GM12801 (cell line): ENCODE measurements around the gene ZNF382.

Experiments used
- TF ChIP-seq, protein P1 (sequence below): IDR thresholded peaks from one replicate; pipeline ENCODE4 v1.5.1; 2011; ENCODE audit warnings: control low read depth; ENCODE audit not compliant: insufficient read length; ENCODE audit errors: extremely low read depth

The ZNF382 gene

GRCh38 chr19:36646746-36647145, 41.6 kb downstream of the ZNF382 start:
- TF ChIP-seq, protein P1, sequence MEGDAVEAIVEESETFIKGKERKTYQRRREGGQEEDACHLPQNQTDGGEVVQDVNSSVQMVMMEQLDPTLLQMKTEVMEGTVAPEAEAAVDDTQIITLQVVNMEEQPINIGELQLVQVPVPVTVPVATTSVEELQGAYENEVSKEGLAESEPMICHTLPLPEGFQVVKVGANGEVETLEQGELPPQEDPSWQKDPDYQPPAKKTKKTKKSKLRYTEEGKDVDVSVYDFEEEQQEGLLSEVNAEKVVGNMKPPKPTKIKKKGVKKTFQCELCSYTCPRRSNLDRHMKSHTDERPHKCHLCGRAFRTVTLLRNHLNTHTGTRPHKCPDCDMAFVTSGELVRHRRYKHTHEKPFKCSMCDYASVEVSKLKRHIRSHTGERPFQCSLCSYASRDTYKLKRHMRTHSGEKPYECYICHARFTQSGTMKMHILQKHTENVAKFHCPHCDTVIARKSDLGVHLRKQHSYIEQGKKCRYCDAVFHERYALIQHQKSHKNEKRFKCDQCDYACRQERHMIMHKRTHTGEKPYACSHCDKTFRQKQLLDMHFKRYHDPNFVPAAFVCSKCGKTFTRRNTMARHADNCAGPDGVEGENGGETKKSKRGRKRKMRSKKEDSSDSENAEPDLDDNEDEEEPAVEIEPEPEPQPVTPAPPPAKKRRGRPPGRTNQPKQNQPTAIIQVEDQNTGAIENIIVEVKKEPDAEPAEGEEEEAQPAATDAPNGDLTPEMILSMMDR, result no peak

GRCh38 chr19:36652958-36653357, 47.8 kb downstream of the ZNF382 start:
- TF ChIP-seq, protein P1, result no peak

GRCh38 chr19:36665832-36666231, 60.7 kb downstream of the ZNF382 start:
- TF ChIP-seq, protein P1, result no peak

GRCh38 chr19:36668646-36669045, 63.5 kb downstream of the ZNF382 start:
- TF ChIP-seq, protein P1, result no peak

DNA sequence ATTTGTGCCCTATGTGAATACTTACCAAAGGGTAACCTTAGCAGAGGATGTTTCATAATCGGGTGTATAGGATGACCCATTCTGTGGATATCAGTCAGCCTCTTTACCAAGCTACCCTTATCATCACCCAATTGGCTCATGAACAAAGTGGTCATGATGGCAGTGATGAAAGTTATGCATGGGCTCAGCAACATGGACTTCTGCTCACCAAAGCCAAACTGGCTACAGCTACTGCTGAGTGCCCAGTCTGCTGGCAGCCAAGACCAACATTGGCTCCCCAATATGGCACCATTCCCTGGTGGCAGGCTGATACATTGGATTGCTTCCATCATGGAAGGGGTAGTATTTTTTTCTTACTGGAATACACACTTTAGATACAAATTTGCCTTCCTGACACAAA, 67.3 kb downstream of the ZNF382 start:
- TF ChIP-seq, protein P1, result no peak

DNA sequence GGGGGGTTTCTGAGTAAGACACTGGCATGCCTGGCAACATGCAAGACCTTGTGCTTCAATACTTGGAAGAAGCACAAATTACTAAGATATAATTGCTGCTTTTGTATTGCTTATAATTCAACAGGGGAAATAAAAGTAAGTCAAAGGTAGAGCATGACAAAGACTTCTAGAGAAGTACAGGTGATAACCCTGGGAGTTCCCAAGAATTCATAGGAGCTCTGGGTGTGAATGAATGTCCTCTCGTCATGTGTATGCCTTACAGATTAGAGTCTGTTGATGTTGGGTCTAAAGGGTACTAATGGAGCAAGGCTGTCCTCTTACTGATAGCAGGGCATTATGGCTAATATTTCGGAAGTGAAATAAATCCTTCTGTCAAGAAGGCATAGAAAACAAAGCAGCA, 69.1 kb downstream of the ZNF382 start:
- TF ChIP-seq, protein P1, result no peak

- TF ChIP-seq, protein P1, result no peak
Observed at GRCh38 chr19:36679455-36679854, 74.3 kb downstream of the ZNF382 start.
